GM20000 (cell line): ENCODE data around the gene C1orf141.

Experiments
- DNase-seq: peaks from one replicate; pipeline ENCODE4 v3.0.0; 2012; ENCODE audit warnings: low spot score
- CTCF ChIP-seq: IDR thresholded peaks from 2 replicates; pipeline ENCODE4 v1.5.1; 2012; ENCODE audit warnings: mild to moderate bottlenecking, control low read depth; ENCODE audit errors: extremely low read depth, missing control alignments

Gene C1orf141

GRCh38 chr1:67134695-67135094, at the start of gene C1orf141:
Gene C1orf141, minus strand, starts transcription at chr1:67134970. Its CDS starts 7,730 bp downstream, at chr1:67127240.
- TF ChIP-seq CTCF, result no peak
- peak; percentile 5 for DNase-seq

DNA sequence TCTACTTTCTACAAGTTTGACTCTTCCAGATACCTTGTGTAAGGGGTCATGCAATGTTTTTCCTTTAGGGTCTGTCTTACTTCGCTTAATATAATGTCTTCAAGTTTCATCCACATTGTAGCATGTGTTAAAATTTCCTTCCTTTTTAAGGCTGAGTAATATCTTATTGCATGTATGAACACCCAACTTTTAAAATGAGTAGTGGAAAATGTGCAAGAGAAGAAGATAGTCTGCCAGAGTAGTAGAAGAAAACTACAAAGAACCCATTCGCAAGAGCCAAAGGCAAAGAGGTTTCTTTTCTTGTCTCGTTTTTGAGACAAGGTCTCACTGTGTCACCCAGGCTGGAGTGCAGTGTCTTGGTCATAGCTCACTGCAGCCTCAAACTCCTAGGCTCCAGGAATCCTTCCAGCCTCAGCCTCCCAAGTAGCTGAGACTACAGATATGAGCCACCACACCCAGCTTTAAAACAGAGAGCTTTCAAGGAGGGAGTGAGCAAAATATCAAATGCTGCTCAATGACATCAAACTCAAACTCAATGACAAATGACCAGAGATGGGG, 40.8 kb upstream of the C1orf141 start:
- no peak for DNase-seq
- no peak for TF ChIP-seq CTCF

DNA sequence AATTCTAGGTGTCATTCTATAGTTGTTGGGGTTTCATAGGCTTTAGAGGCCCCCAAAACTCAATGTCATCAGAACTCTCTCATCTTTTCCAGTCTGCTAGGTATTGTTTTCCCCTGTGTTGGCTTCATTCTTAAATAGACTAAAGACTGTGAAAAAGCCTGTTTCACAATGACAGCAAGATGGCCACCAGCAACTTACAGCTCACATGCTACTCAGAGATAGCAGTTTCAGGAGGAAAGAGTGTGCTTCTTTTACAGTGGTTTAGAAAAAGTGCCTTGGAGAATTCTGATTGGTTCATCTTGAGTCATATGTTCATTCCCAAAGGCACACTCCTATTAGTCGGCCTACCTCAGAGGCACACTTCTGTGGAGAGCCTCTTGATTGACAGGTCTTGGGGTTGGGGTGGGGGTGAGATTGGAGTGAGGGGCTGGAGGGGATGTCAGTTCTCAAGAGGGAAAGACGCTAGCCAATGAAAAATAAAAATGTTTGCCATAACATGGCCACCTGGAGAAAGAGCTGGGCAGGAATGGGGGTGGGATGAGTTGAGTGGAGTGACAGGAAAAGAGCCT, 40.0 kb upstream of the C1orf141 start:
- no peak for TF ChIP-seq CTCF
- peak; percentile 14 for DNase-seq

- no peak for TF ChIP-seq CTCF
- DNase-seq, result no peak
Observed at GRCh38 chr1:67173988-67174387, 39.2 kb upstream of the C1orf141 start.

DNA sequence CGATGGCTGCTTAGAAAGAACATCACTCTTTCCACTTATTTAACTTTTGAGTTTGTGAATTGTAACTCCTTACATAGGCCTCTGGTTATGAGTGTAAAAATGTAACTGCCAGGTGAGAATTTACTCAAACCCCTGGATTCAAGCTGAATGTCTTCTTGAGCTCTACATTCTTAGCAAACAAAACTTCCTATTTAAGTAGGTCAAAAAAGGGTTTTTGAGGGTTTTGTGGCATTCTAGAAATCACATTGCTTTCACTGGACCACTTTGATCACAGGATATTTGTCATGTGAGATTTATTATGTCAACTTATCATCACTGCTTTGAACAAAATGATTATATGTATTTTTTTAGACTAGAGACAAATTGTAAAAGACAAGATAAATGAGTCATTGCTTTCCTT, 37.2 kb upstream of the C1orf141 start:
- TF ChIP-seq CTCF, result no peak
- DNase-seq, result peak; percentile 10

- DNase-seq, result no peak
- no peak for TF ChIP-seq CTCF
Observed at GRCh38 chr1:67171574-67171955, 36.8 kb upstream of the C1orf141 start.

DNA sequence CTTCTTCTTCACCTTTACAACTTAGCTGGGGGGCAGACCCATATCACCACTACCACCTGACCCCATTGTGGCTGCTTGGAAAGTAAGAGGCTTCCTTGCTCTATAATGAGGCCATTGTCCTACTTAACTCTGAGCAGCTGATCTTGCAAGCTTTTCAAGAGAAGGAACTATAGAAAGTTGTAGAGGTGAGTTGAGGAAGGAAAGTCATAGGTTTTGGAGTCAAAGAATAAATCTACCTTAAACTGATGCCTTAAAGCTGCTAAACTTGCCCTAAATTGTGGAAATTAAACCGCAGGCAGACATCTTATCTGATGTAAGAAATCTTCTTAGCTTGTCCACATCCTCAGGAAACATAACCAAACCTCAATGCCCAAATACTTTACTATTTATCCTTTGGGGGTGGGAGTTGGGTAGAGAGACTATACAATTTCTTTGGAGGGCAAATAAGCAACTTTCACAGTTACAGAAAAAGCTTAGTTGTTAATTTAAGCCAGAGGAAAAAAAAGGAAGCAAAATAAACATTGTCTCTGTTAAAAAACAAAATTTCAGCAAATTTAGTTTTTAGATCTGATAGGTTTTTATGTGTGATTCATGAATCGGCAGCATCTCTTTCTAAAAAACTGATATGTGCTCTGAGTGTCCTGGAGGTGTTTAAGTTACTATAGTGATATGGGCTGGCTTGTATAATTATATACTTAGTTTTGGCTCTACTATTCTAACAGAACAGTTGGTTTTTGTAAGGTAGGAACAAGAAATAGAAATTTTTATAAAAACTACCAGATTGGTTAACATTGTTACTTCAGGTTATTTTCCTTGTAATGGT, 36.2 kb upstream of the C1orf141 start:
- DNase-seq, result no peak
- no peak for TF ChIP-seq CTCF
